ENCODE results near the gene SLC7A9. TPM values are rescaled to one million over a fixed set of nuclear protein-coding genes. Genes with fewer than 3 reads are reported as not detected.

The SLC7A9 gene
- total and polyA plus RNA-seq, 2 experiments from 2014 or later = 0.19 TPM; not detected in 1

DNA sequence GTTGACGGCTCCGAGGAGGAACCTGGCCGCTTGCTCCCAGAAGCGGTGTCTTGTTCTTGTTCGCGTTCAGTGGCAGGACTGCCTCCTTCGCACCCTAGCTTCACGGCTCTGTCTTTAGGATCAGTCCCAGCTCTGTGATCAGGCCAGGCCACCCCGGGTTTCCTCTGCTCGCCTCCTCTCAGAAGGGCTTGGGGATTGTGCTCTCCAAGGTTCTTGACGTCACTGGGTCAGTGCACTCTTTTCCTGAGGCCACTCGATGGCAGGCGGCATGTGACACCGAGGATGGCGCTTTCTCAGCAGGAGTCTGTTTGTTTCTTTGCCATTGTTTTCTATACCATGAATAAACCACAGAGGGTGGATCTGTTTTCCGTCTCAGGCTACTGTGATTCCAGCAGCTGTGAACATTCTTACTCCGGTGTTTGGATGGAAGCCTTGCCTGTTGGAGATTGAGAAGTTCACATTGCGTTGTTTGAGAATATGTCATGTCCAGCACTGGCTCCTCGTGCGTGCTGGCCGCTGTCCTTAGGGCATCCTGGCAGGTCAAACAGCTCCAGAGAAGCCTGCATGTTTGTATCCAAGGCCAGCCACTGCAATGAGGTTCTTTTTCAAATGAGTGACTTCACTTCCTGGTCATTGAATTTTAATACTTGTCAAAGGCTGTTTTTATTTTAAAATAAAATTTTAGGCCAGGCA is 44.5 kb downstream of the SLC7A9 start:
- no peaks in the 10 kb centered on the region for H3K79me2 ChIP-seq (replicated peaks; ENCODE audit: insufficient read depth)
- no peak overlapping the region for H3K4me3 ChIP-seq
- Mint-ChIP-seq H3K27ac (no peak overlapping the region), H3K36me3 (ENCODE audit: low read depth) (no peaks in the 10 kb centered on the region), H3K27me3 (ENCODE audit: insufficient read depth, low read depth, poor library complexity) (peaks cover 5% of the 10 kb centered on the region), H3K4me1 (peaks cover 27% of the 10 kb centered on the region), H3K9me3 (no peaks in the 10 kb centered on the region), H3K4me3 (no peak overlapping the region)
- H3K27me3 ChIP-seq (ENCODE audit: insufficient read depth) = no peaks in the 10 kb centered on the region
- H3K36me3 ChIP-seq (ENCODE audit: insufficient read depth) = no peaks in the 10 kb centered on the region
- no peak overlapping the region for H3K27ac ChIP-seq (ENCODE audit: low read depth)
- H3K4me2 ChIP-seq = no peak overlapping the region
- H3K4me1 ChIP-seq (ENCODE audit: insufficient read depth) = peaks cover 15% of the 10 kb centered on the region; the same call in 1 of the 2 replicates
- no peaks in the 10 kb centered on the region for H3F3A ChIP-seq (replicated peaks; ENCODE audit: low read depth)
- no peaks in the 10 kb centered on the region for H3K9me2 ChIP-seq (ENCODE audit: insufficient read depth)
- peak overlapping the region; percentile 90 for H2AFZ ChIP-seq
- DNase-seq (ENCODE audit: low spot score) (no peak), ATAC-seq (peak; percentile 21)
- TF ChIP-seq NANOG (IDR thresholded peaks at IDR 0.05; ENCODE audit: borderline replicate concordance) (no peak), CREB1 (CRISPR knock-in tag; IDR thresholded peaks at IDR 0.05; ENCODE audit: low read depth) (no peak), JUNB (IDR thresholded peaks at IDR 0.05; ENCODE audit: unreplicated experiment) (no peak), POLR2AphosphoS5 (IDR thresholded peaks at IDR 0.05; ENCODE audit: low read depth) (no peak)
- TF ChIP-seq, protein P1, sequence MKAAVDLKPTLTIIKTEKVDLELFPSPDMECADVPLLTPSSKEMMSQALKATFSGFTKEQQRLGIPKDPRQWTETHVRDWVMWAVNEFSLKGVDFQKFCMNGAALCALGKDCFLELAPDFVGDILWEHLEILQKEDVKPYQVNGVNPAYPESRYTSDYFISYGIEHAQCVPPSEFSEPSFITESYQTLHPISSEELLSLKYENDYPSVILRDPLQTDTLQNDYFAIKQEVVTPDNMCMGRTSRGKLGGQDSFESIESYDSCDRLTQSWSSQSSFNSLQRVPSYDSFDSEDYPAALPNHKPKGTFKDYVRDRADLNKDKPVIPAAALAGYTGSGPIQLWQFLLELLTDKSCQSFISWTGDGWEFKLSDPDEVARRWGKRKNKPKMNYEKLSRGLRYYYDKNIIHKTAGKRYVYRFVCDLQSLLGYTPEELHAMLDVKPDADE (IDR thresholded peaks at IDR 0.05) = no peak
- TF ChIP-seq, protein P2, sequence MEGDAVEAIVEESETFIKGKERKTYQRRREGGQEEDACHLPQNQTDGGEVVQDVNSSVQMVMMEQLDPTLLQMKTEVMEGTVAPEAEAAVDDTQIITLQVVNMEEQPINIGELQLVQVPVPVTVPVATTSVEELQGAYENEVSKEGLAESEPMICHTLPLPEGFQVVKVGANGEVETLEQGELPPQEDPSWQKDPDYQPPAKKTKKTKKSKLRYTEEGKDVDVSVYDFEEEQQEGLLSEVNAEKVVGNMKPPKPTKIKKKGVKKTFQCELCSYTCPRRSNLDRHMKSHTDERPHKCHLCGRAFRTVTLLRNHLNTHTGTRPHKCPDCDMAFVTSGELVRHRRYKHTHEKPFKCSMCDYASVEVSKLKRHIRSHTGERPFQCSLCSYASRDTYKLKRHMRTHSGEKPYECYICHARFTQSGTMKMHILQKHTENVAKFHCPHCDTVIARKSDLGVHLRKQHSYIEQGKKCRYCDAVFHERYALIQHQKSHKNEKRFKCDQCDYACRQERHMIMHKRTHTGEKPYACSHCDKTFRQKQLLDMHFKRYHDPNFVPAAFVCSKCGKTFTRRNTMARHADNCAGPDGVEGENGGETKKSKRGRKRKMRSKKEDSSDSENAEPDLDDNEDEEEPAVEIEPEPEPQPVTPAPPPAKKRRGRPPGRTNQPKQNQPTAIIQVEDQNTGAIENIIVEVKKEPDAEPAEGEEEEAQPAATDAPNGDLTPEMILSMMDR (conservative IDR thresholded peaks at IDR 0.05; ENCODE audit: low read depth in 2 of 2) = no peak
- TF ChIP-seq, protein P3, sequence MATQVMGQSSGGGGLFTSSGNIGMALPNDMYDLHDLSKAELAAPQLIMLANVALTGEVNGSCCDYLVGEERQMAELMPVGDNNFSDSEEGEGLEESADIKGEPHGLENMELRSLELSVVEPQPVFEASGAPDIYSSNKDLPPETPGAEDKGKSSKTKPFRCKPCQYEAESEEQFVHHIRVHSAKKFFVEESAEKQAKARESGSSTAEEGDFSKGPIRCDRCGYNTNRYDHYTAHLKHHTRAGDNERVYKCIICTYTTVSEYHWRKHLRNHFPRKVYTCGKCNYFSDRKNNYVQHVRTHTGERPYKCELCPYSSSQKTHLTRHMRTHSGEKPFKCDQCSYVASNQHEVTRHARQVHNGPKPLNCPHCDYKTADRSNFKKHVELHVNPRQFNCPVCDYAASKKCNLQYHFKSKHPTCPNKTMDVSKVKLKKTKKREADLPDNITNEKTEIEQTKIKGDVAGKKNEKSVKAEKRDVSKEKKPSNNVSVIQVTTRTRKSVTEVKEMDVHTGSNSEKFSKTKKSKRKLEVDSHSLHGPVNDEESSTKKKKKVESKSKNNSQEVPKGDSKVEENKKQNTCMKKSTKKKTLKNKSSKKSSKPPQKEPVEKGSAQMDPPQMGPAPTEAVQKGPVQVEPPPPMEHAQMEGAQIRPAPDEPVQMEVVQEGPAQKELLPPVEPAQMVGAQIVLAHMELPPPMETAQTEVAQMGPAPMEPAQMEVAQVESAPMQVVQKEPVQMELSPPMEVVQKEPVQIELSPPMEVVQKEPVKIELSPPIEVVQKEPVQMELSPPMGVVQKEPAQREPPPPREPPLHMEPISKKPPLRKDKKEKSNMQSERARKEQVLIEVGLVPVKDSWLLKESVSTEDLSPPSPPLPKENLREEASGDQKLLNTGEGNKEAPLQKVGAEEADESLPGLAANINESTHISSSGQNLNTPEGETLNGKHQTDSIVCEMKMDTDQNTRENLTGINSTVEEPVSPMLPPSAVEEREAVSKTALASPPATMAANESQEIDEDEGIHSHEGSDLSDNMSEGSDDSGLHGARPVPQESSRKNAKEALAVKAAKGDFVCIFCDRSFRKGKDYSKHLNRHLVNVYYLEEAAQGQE (IDR thresholded peaks at IDR 0.05; ENCODE audit: unreplicated experiment) = no peak
- no peaks in the 10 kb centered on the region for H4K20me1 ChIP-seq (replicated peaks; ENCODE audit: insufficient read depth)

DNA sequence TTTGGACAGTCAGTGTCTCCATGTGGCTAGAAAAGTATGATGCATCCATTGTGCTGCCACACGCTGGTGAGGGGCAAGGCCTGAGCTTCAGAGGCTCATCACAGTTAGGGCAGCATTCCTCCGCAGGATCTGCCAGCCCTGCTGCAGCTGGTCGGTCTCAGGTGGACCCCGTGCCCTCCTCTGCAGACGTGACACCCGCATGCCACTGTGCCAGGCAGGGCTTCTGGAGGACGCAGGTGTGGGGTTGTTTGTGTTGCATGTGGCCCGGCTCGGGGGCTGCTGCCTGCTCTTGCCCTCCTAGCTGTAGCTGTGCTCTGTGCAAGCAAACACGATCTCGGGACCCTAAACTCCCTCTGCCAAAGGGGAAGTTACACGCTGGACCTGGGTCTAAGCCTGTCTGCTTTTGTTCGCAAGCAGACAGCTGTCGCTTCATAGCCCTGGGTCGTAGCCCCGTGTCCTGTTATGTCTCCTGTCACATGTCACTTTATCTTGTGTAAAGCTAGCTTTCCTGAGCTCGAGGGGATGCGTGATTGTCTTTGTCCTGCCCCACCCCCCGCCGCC is 45.3 kb downstream of the SLC7A9 start:
- Mint-ChIP-seq H3K27ac (no peak overlapping the region), H3K9me3 (no peaks in the 10 kb centered on the region), H3K36me3 (ENCODE audit: low read depth) (no peaks in the 10 kb centered on the region), H3K27me3 (ENCODE audit: insufficient read depth, low read depth, poor library complexity) (peaks cover 7% of the 10 kb centered on the region), H3K4me1 (peaks cover 34% of the 10 kb centered on the region), H3K4me3 (no peak overlapping the region)
- no peak for DNase-seq (ENCODE audit: low spot score)
- no peaks in the 10 kb centered on the region for H3K27me3 ChIP-seq (ENCODE audit: insufficient read depth)
- no peaks in the 10 kb centered on the region for H3F3A ChIP-seq (replicated peaks; ENCODE audit: low read depth)
- H3K4me1 ChIP-seq (ENCODE audit: insufficient read depth) = peaks cover 15% of the 10 kb centered on the region; the same call in 1 of the 2 replicates
- no peak overlapping the region for H3K27ac ChIP-seq (ENCODE audit: low read depth)
- TF ChIP-seq JUNB (IDR thresholded peaks at IDR 0.05; ENCODE audit: unreplicated experiment) = no peak
- TF ChIP-seq, protein P2 (conservative IDR thresholded peaks at IDR 0.05; ENCODE audit: low read depth in 2 of 2) = 0 out of 4 replicates have a peak, but pooled peaks of 1 of the 2 experiments have one; percentile 1
- no peak overlapping the region for H3K4me2 ChIP-seq
- peak overlapping the region; percentile 90 for H2AFZ ChIP-seq
- no peak for ATAC-seq
- no peaks in the 10 kb centered on the region for H3K36me3 ChIP-seq (ENCODE audit: insufficient read depth)
- no peak overlapping the region for H3K4me3 ChIP-seq
- no peaks in the 10 kb centered on the region for H3K9me2 ChIP-seq (ENCODE audit: insufficient read depth)
- no peaks in the 10 kb centered on the region for H4K20me1 ChIP-seq (replicated peaks; ENCODE audit: insufficient read depth)
- no peaks in the 10 kb centered on the region for H3K79me2 ChIP-seq (replicated peaks; ENCODE audit: insufficient read depth)

Data from GM23338 (cell line).